Measurements from ENCODE around the gene FGFRL1.
"Not testable (repeated sequence)": the region's sequence is repeated elsewhere in the genome, so short reads cannot be mapped to it uniquely, and the experiment has no call there.

The FGFRL1 gene

GRCh38 chr4:1044469-1045192, 33.2 kb downstream of the FGFRL1 start:
- no peak overlapping the region for H3K4me3 ChIP-seq (ENCODE audit: low read length)
- TF ChIP-seq ZNF274 (IDR thresholded peaks at IDR 0.05; ENCODE audit: low read depth, low read length), result no peak

DNA sequence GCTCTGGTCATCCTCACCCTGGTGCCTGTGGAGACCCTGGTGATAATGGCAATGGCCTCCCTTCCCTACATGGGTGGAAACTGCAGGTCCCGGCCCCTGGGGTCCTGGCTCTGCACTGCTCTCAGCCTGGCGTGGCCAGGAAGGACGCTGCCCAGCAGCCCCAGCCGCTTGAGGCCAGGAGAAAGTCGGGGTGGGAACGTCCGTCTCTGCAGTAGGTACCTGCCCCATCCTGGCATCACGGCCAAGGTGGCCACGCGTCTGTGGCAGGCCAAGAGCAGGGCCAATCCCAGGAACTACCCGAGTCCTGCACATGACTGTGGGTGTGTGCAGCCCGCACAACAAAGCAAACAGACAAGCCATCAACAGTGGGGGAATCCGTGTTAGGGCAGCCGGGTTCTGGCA, 33.8 kb downstream of the FGFRL1 start:
- no peak for TF ChIP-seq ZNF274 (IDR thresholded peaks at IDR 0.05; ENCODE audit: low read depth, low read length)
- H3K4me3 ChIP-seq (ENCODE audit: low read length), result no peak overlapping the region

- no peak for TF ChIP-seq ZNF274 (IDR thresholded peaks at IDR 0.05; ENCODE audit: low read depth, low read length)
- no peak overlapping the region for H3K4me3 ChIP-seq (ENCODE audit: low read length)
Measured at GRCh38 chr4:1045595-1046201, 34.3 kb downstream of the FGFRL1 start.

DNA sequence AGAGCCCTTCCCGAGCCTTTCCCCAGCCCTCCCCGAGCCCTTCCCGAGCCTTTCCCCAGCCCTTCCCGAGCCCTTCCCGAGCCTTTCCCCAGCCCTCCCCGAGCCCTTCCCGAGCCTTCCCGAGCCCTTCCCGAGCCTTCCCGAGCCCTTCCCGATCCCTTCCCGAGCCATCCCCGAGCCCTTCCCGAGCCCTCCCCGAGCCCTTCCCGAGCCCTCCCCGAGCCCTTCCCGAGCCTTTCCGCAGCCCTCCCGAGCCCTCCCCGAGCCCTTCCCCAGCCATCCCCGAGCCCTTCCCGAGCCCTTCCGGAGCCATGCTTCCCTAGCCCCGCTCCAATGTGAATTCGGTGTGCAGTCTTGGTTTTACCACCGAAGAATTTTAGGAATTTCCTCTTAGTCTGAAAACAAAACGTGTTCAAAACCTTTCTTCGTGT, 35.2 kb downstream of the FGFRL1 start:
- H3K4me3 ChIP-seq (ENCODE audit: low read length), result not testable (repeated sequence)

GRCh38 chr4:1047106-1047975, 35.9 kb downstream of the FGFRL1 start:
- H3K4me3 ChIP-seq (ENCODE audit: low read length), result no peak overlapping the region
- no peak for TF ChIP-seq ZNF274 (IDR thresholded peaks at IDR 0.05; ENCODE audit: low read depth, low read length)

DNA sequence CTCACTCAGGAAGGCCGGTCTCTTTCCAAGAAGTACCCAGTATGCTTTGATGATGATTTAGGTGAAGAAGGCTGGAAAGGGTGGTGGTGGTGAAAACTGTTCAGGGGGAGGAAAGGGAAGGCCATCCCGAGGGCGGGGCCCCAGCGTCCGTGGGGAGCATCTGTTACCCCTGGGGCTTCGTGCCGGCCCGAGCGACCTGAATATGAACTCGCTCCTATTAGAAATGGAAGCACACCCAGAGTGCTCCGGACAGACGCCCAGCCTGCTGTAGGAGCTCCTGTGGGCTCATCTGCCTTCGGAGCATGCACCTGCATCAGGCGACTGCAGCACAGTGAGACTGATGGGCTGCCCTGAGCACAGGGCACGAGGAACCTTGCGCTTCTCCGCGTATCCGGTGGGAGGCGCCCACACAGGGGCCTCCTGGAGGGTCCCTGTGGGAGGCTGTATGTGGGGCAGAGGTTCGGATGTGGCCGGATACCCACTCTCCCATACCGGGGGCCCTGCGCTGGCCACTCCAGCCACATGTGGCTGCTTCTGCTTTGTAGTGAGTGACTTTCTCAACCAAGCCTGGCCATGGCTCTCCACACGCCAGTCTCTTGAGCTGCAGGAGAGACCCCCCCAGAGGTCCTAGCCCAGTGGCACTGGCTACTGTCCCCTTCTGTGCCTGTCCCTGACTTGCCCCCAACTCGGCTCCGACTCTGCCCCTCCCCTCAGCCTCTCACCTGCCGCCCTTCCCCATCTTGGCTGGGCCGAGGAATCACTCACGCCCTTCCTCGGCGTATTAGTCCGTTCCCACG, 36.7 kb downstream of the FGFRL1 start:
- TF ChIP-seq ZNF274 (IDR thresholded peaks at IDR 0.05; ENCODE audit: low read depth, low read length), result no peak
- no peak overlapping the region for H3K4me3 ChIP-seq (ENCODE audit: low read length)

- no peak overlapping the region for H3K4me3 ChIP-seq (ENCODE audit: low read length)
- no peak for TF ChIP-seq ZNF274 (IDR thresholded peaks at IDR 0.05; ENCODE audit: low read depth, low read length)
Measured at GRCh38 chr4:1048773-1049590, 37.6 kb downstream of the FGFRL1 start.

DNA sequence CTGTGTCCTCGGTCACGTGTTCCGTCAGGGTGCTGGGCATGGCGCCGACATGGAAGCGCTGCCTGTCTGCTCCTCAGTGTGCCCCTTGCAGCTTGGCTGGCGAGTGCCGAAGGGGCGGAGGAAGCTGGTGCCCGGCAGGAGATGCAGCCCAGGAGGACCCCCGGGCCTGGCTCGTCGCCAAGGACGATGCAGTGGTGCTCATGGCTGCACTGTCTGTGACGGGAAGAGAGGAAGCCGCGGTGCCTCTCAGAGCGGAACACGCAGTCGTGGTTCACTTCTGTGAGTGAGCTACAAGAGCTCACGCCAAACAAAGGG, 38.1 kb downstream of the FGFRL1 start:
- no peak overlapping the region for H3K4me3 ChIP-seq (ENCODE audit: low read length)
- TF ChIP-seq ZNF274 (IDR thresholded peaks at IDR 0.05; ENCODE audit: low read depth, low read length), result no peak

GRCh38 chr4:1050486-1051213, 39.2 kb downstream of the FGFRL1 start:
- no peak for TF ChIP-seq ZNF274 (IDR thresholded peaks at IDR 0.05; ENCODE audit: low read depth, low read length)
- H3K4me3 ChIP-seq (ENCODE audit: low read length), result no peak overlapping the region

DNA sequence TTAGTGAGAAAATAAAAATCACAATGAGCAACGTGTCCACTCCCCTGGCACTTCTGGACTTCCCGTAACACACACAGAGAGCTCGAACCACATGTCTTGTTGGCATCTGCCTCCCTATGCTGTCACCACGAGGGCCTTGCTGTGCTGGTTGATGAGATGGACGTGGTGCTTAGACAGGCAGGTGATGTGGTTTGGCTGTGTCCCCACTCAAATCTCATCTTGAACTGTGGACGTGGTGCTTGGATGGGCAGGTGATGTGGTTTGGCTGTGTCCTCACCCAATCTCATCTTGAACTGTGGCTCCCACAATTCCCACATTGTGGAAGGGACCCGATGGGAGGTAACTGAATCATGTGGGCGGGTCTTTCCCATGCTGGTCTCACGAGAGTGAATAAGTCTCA, 40.0 kb downstream of the FGFRL1 start:
- no peak overlapping the region for H3K4me3 ChIP-seq (ENCODE audit: low read length)
- no peak for TF ChIP-seq ZNF274 (IDR thresholded peaks at IDR 0.05; ENCODE audit: low read depth, low read length)

GRCh38 chr4:1052231-1052671, 40.8 kb downstream of the FGFRL1 start:
- no peak overlapping the region for H3K4me3 ChIP-seq (ENCODE audit: low read length)
- no peak for TF ChIP-seq ZNF274 (IDR thresholded peaks at IDR 0.05; ENCODE audit: low read depth, low read length)

DNA sequence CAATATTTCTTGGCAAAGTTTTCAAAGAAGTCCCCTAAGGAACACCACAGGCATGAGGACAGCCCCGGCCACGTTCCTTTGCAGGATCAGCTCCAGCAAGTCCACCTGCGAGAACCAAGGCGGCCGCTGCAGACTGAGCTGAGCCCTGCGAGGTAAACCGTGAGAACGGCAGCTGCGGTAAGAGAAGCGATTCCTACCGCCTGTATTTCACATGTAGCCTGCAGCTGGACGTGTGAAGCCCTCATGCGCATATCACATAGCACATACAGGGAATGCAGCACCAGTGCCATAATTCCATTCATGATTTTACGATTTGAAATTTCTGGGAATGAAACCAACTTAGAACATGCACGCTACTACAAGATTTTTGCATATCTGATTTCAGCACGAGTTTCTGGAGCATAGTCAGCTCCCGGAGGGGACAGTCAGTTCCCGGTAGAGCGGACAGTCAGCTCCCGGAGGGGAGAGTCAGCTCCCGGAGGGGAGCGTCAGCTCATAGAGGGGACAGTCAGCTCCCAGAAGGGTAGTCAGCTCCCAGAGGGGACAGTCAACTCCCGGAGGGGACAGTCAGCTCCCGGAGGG, 41.7 kb downstream of the FGFRL1 start:
- no peak for TF ChIP-seq ZNF274 (IDR thresholded peaks at IDR 0.05; ENCODE audit: low read depth, low read length)
- H3K4me3 ChIP-seq (ENCODE audit: low read length), result no peak overlapping the region

- H3K4me3 ChIP-seq (ENCODE audit: low read length), result not testable (repeated sequence)
Measured at GRCh38 chr4:1053891-1054290, 42.5 kb downstream of the FGFRL1 start.

GRCh38 chr4:1054696-1055242, 43.3 kb downstream of the FGFRL1 start:
- not testable (repeated sequence) for H3K4me3 ChIP-seq (ENCODE audit: low read length)

DNA sequence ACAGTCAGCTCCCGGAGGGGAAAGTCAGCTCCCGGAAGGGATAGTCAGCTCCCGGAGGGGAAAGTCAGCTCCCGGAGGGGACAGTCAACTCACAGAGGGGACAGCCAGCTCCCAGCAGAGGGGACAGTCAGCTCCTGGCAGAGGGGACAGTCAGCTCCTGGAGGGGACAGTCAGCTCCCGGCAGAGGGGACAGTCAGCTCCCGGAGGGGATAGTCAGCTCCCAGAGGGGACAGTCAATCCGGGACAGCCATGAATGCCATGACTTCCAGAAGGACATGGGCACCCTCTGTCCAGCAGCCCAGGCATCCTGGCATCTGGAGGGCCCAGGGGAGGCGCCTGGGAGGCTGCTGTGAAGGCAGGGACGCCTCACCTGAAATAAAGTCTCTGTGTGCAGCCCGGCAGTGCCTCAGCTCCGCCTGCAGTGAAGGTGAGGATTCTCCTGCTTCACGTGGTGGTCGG, 43.8 kb downstream of the FGFRL1 start:
- not testable (repeated sequence) for H3K4me3 ChIP-seq (ENCODE audit: low read length)

Data from GM08714 (cell line).